ENCODE results near the gene PACSIN2. TPM values are rescaled to one million over a fixed set of nuclear protein-coding genes. Genes with fewer than 3 reads are reported as not detected.
"Not testable (repeated sequence)": the region's sequence is repeated elsewhere in the genome, so short reads cannot be mapped to it uniquely, and the experiment has no call there.

The PACSIN2 gene
- total RNA-seq, 3 donors from 2014 or later = 132 to 184 (median 152) TPM

DNA sequence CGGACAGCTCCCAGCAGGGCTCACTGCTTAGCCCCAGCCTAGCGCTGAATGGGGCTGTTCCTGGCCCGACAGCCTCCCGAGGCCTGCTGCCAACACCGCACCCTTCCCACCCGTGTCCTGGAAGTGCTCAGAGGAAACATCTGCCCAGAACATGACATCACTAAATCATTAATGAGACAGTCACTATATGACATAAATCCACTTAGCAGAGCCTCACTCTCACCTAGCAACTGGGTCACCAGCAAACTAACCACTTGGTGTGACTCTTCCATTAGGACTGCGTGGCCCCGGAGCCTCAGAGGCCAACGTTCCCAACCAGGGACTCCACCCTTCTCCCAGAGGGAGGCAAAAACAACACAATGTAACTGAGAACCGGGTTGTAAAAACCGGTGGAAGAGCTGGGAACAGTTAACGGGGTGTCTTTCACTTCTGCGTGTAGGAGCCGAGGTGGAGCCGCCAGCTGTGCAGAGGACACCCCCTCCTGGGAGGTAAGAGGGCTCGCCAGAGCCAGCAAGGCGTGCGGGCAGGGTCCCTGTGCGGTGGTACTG, 21.4 kb upstream of the PACSIN2 start:
- Histone ChIP-seq H3K9me3 (no peaks in the 10 kb centered on the region), H3K36me3 (ENCODE audit: low read depth) (no peaks in the 10 kb centered on the region), H3K4me3 (no peak overlapping the region), H3K4me1 (ENCODE audit: low read depth) (peaks cover 4% of the 10 kb centered on the region)
- intact Hi-C loops (cut with DNase I, micrococcal nuclease) = no loop called here
- TF ChIP-seq, protein P1, sequence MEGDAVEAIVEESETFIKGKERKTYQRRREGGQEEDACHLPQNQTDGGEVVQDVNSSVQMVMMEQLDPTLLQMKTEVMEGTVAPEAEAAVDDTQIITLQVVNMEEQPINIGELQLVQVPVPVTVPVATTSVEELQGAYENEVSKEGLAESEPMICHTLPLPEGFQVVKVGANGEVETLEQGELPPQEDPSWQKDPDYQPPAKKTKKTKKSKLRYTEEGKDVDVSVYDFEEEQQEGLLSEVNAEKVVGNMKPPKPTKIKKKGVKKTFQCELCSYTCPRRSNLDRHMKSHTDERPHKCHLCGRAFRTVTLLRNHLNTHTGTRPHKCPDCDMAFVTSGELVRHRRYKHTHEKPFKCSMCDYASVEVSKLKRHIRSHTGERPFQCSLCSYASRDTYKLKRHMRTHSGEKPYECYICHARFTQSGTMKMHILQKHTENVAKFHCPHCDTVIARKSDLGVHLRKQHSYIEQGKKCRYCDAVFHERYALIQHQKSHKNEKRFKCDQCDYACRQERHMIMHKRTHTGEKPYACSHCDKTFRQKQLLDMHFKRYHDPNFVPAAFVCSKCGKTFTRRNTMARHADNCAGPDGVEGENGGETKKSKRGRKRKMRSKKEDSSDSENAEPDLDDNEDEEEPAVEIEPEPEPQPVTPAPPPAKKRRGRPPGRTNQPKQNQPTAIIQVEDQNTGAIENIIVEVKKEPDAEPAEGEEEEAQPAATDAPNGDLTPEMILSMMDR (IDR thresholded peaks at IDR 0.05) = no peak
- ATAC-seq (peak; percentile 61), DNase-seq (no peak)

DNA sequence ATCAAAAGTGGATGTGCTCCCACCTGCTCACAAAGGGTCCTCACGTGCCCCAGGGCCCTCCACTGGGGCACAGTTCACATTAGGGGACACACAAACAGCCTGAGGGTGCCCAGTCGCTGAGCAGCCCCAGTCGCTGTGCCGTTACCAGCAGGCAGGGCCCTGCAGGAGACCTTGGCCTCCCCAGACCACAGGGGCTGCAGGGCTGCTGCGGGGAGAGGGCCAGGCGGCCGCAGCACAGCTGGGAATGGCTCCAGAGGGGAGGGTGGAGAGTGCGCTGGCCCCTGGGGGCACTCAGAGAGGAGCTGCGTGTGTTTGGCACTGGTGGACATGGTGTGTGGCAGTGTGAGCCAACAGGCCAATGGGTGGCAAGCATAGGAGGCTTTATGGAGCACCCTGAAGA, 20.3 kb upstream of the PACSIN2 start:
- H3K4me3 ChIP-seq = no peak overlapping the region
- H3K36me3 ChIP-seq (ENCODE audit: low read depth) = no peaks in the 10 kb centered on the region
- TF ChIP-seq, protein P1 (IDR thresholded peaks at IDR 0.05) = no peak
- DNase-seq = no peak
- peaks cover 4% of the 10 kb centered on the region for H3K4me1 ChIP-seq (ENCODE audit: low read depth)
- intact Hi-C loops (cut with DNase I, micrococcal nuclease) = no loop called here
- no peak for ATAC-seq
- H3K9me3 ChIP-seq = no peaks in the 10 kb centered on the region

DNA sequence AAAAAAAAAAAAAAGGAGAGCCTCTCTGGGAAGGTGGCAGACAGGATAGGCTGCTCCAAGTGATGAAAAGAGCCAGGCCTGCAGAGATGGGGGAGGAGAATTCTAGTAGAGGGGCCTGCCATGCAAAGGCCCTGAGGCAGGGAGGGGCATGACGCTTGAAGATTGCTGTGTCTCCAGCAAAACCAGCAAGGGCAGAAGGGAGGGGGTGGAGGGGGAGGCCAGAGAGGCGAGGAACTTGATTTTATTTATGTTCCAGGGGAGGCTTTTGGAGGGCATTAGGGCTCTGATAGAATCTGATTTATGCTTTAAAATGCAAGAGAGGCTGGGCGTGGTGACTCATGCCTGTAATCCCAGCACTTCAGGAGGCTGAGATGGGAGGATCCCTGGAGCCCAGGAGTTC, 16.7 kb upstream of the PACSIN2 start:
- intact Hi-C loops (cut with DNase I, micrococcal nuclease) = no loop called here
- ATAC-seq = no peak

DNA sequence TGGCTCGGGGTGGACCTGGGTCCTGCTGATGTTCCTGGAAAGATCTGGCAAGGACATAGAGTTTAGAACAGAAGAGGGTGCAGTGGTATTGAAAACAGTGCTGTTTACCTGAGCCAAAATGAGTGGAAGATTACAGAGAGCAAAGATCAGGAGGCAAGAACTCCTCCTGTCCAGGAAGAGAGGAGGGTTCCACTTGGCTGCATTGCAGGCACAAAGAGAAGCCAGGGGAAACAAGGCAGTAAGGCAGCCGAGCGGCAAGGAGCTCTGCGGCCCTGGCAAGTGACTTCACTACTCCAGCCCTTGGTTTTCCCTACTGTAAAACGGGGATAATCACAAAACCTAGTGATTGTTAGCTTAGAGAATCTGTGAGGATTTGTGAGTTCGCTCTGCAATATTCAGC, 3.7 kb upstream of the PACSIN2 start:
- Histone ChIP-seq H3K4me1 (ENCODE audit: low read depth) (peaks cover 33% of the 10 kb centered on the region), H3K36me3 (ENCODE audit: low read depth) (no peaks in the 10 kb centered on the region), H3K9me3 (no peaks in the 10 kb centered on the region), H3K4me3 (no peak overlapping the region)
- peak in 1 of 3 donors; percentile 53 for DNase-seq
- peak; percentile 27 for ATAC-seq
- intact Hi-C loops (cut with DNase I, micrococcal nuclease) = no loop called here
- TF ChIP-seq, protein P1 (IDR thresholded peaks at IDR 0.05) = no peak

More for the DNA sequence above, 16.7 kb upstream of the PACSIN2 start:
- TF ChIP-seq, protein P1 (IDR thresholded peaks at IDR 0.05) = no peak
- Histone ChIP-seq H3K9me3 (no peaks in the 10 kb centered on the region), H3K36me3 (ENCODE audit: low read depth) (no peaks in the 10 kb centered on the region), H3K4me1 (ENCODE audit: low read depth) (peaks cover 4% of the 10 kb centered on the region), H3K4me3 (no peak overlapping the region)
- DNase-seq = no peak

DNA sequence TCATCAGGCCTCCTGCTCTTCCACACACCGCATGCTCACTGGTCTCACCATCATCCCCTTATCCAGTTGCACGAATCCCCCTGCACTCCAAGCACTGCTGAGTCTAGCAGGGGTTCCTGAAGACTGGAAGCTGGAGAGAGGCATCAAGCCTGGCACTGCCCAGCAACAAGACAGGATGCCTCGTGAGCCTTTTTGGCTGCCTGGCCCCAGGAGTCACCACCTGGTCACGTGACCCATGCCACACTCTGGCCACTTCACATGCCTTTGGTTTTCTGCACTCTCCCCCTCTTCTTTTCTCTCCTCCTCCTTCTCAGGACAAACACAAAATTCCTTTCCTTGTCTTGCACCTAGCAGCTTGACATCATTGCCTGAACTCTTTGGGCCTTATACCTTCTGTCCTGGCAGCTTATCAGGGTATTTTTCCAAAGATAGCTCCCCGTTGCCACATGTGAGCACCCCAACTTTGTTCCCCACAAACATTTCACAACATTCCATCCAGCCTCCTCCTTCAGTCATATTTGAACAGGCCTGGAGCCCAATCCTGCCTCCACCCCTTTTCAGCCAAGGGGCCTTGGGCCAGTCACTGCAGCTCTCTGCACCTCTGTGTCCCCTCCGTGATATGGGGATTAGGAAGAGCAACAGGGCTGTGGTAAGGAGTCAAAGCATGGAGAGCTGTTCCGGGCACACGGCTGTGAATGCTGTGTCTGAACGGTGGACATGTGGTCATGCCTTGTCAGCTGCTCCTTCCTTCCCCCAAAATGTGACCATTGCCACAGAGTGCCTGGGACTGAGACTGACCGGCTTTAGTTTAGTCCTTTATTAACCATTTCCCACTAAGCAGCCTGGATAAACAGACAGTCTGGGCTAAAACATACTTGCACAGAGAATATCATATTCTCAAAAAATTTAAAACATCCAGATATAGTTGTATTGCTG, 2.8 kb upstream of the PACSIN2 start:
- peaks cover 41% of the 10 kb centered on the region for H3K4me1 ChIP-seq (ENCODE audit: low read depth)
- TF ChIP-seq, protein P1 (IDR thresholded peaks at IDR 0.05) = no peak
- DNase-seq (no peak), ATAC-seq (no peak)
- H3K4me3 ChIP-seq = no peak overlapping the region
- H3K36me3 ChIP-seq (ENCODE audit: low read depth) = no peaks in the 10 kb centered on the region
- no peaks in the 10 kb centered on the region for H3K9me3 ChIP-seq
- intact Hi-C loops (cut with DNase I, micrococcal nuclease) = no loop called here

DNA sequence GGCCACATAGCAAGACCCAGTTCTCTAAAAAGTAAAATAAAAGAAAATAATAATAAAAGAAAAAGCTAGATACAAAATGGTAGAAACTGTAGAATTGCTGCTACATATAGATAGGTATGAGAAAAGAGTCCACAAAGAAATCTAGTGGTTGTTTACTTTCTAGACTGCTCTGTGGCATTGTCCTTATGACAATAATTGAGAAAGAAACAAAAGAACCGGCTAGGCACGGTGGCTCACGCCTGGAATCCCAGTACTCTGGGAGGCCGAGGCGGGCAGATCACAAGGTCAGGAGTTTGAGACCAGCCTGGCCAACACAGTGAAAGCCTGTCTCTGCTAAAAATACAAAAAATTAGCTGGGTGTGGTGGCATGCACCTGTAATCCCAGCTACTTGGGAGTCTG, 1.2 kb upstream of the PACSIN2 start:
- intact Hi-C loops (cut with DNase I, micrococcal nuclease); H3K4me3 ChIP-seq; H3K9me3 ChIP-seq; H3K36me3 ChIP-seq (ENCODE audit: low read depth); DNase-seq; ATAC-seq: not testable (repeated sequence)
- H3K4me1 ChIP-seq (ENCODE audit: low read depth) = peaks cover 42% of the 10 kb centered on the region

All from mucosa of descending colon (tissue), 3 donors.